IPS-20b (cell line): Measurements from ENCODE around the gene ADGRD2.

ENCODE experiments used
- H3K27ac ChIP-seq: one replicate; pipeline ENCODE4 v1.5.1; 2013; ENCODE audit warnings: low read length
- H3K27me3 ChIP-seq: 2 replicates; pipeline ENCODE4 v1.6.1; 2013; ENCODE audit warnings: mild to moderate bottlenecking, low read length, inconsistent platforms; ENCODE audit not compliant: insufficient read depth
- H3K36me3 ChIP-seq: 2 replicates; pipeline ENCODE4 v1.6.1; 2013; ENCODE audit warnings: low read depth, mild to moderate bottlenecking, inconsistent platforms, low read length, moderate library complexity; ENCODE audit not compliant: insufficient read depth
- H3K4me1 ChIP-seq: 2 replicates; pipeline ENCODE4 v1.6.1; 2013; ENCODE audit warnings: mild to moderate bottlenecking, control low read depth, inconsistent platforms, low read length, moderate library complexity; ENCODE audit not compliant: insufficient read depth
- H3K4me3 ChIP-seq: 2 replicates; pipeline ENCODE4 v1.5.1; 2013; ENCODE audit warnings: mild to moderate bottlenecking, low read length, inconsistent platforms
- H3K9ac ChIP-seq: 2 replicates; pipeline ENCODE4 v1.6.1; 2013; ENCODE audit warnings: low read depth, mild to moderate bottlenecking, inconsistent platforms, low read length, moderate library complexity
- H3K9me3 ChIP-seq: 2 replicates; pipeline ENCODE4 v1.6.1; 2013; ENCODE audit warnings: mild to moderate bottlenecking, low read depth, low read length, inconsistent platforms; ENCODE audit not compliant: insufficient read depth

ADGRD2 gene

DNA sequence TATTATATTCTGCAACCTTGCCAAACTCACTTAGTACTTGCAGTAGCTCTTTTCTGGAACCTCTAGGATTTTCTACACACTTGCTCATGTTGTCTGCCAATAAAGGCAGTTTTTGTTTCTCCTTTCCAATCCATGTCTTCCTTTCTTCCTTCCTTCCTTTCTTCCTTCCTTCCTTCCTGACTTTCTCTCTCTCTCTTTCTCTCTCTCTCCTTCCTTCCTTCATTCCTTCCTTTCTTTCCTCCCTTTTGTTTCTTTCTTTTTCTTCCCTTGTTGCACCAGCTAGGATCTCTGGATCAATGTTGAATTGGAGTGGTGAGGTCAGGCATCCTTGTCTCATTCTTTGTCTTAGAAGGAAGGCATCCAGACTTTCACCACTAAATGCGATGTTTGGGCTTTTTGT is 12.5 kb downstream of the ADGRD2 start:
- Histone ChIP-seq H3K9me3 (no peaks in the 10 kb centered on the region), H3K27me3 (no peaks in the 10 kb centered on the region), H3K36me3 (no peaks in the 10 kb centered on the region), H3K27ac (no peak overlapping the region), H3K9ac (no peak overlapping the region), H3K4me3 (no peak overlapping the region), H3K4me1 (no peaks in the 10 kb centered on the region)

DNA sequence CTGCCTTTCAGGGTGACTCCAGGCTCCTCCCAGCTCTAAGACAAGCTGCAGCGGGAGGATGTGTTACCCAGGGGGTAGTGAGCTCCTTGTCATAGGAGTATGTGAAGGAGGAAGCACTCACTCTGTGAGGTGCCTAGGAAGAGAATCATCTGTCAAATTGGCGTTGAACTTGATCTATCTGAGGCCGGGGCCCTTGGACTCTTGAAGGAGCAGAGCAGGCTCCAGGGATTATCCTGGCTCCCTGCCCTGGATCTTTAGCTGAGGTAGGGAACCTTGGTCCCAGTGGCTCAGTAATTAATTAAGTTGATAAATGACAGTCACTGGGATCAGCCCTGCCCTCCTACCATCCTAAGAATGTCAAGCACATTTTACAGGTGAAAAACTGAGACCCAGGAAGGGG is 15.5 kb downstream of the ADGRD2 start:
- Histone ChIP-seq H3K4me3 (no peak overlapping the region), H3K27ac (no peak overlapping the region), H3K9ac (no peak overlapping the region), H3K27me3 (no peaks in the 10 kb centered on the region), H3K9me3 (no peaks in the 10 kb centered on the region), H3K36me3 (no peaks in the 10 kb centered on the region), H3K4me1 (no peaks in the 10 kb centered on the region)

DNA sequence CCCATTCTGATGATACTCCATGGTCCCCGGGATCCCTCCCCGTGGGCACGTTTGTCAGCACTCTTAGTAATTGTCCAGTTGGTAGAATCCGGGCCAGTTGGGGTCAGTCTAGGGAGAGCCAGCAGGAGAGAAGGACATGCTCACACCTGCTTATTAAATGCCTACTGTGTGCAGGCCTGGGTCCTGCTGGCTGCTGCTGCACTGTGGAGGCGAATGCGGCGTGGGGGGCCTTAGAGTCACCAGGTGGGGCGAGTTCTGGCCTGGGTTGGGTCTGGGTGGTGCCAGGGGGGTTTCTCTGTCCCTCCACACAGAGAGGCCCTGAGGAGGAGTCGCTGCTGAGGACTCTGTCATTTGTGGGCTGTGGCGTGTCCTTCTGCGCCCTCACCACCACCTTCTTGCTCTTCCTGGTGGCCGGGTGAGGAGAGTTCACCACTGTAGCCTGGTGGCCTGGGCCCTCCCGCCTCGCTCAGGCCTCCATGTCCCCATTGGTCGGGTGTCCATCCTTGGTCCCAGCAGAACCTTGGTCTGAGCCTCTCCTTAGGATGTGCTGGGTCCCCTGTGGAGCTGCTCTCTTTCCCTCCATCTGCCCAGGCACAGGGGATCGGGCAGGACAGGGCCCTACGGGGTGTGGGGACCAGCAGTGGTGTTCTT is 17.3 kb downstream of the ADGRD2 start:
- no peak overlapping the region for H3K4me3 ChIP-seq
- H3K27me3 ChIP-seq, result no peaks in the 10 kb centered on the region
- no peaks in the 10 kb centered on the region for H3K9me3 ChIP-seq
- no peaks in the 10 kb centered on the region for H3K4me1 ChIP-seq
- H3K9ac ChIP-seq, result no peak overlapping the region
- no peak overlapping the region for H3K27ac ChIP-seq
- H3K36me3 ChIP-seq, result no peaks in the 10 kb centered on the region

DNA sequence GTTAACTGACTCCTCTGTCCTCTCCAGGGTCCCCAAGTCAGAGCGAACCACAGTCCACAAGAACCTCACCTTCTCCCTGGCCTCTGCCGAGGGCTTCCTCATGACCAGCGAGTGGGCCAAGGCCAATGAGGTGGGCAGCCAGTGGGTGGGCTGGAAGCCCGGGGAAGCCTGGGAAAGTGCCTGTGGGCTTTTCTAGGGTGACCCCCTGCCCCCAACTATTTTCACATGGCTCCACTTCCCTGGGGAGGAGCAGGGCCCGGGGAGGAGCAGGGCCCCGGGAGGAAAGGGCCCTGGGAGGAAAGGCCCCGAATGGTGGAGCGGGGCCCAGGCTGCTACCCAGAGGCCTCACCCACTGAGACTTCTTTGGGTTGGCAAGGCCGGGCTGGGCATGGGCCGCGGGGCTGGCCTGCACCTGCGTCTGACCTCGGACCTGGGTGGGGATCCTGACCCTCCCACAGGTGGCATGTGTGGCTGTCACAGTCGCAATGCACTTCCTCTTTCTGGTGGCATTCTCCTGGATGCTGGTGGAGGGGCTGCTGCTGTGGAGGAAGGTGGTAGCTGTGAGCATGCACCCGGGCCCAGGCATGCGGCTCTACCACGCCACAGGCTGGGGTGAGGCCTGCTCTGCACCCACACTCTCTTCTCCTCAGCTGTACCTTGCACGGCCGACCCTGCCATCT is 17.9 kb downstream of the ADGRD2 start:
- Histone ChIP-seq H3K36me3 (no peaks in the 10 kb centered on the region), H3K27me3 (no peaks in the 10 kb centered on the region), H3K9ac (no peak overlapping the region)

DNA sequence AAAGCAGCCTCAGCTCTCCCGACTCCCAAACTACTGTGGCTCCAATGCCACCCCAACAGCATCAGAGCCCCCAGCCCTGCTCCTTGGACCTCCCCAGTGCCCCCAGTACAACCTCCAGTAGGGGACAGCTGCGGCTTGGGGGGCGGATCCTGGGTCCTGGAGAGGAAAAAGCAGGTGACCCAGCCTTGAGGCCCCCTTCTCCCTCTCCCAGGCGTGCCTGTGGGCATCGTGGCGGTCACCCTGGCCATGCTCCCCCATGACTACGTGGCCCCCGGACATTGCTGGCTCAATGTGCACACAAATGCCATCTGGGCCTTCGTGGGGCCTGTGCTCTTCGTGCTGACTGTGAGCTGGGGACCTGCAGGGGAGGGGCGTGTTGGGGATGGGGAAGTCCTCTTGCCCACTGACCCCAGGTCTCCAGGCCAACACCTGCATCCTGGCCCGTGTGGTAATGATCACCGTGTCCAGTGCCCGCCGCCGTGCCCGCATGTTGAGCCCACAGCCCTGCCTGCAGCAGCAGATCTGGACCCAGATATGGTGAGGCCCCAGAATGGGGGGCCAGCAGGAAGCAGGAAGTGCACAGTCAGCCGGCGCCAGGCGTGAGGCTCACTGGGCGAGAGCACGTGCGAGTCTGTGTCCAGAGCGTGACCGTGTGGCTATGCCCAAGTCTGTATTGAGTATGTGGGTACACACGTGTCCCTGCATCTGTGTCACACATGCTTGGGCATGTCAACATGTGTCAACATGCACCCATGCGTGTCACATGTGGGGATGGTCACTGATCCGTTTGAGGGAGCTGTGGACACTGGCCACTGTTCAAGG is 19.0 kb downstream of the ADGRD2 start:
- H3K27ac ChIP-seq, result no peak overlapping the region
- no peak overlapping the region for H3K9ac ChIP-seq
- no peak overlapping the region for H3K4me3 ChIP-seq
- no peaks in the 10 kb centered on the region for H3K4me1 ChIP-seq
- H3K9me3 ChIP-seq, result no peaks in the 10 kb centered on the region
- no peaks in the 10 kb centered on the region for H3K27me3 ChIP-seq
- no peaks in the 10 kb centered on the region for H3K36me3 ChIP-seq

More for the DNA sequence above, 17.9 kb downstream of the ADGRD2 start:
- Histone ChIP-seq H3K27ac (no peak overlapping the region), H3K9me3 (no peaks in the 10 kb centered on the region), H3K4me1 (no peaks in the 10 kb centered on the region), H3K4me3 (no peak overlapping the region)

DNA sequence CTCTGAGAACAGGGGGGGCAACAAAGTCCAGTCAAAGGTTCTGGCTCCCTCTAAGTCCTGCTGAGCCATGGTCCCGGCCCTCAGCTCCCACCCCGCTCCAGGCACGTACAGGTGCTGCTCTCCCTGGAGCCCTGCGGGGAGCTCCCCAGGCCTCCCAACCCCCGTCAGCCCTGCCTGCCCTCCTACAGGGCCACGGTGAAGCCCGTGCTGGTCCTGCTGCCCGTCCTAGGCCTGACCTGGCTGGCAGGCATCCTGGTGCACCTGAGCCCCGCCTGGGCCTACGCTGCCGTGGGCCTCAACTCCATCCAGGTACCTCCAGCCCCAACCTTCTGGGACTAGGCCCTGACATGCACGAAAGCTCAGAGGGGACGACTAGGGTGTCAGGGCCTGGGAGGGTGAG is 20.1 kb downstream of the ADGRD2 start:
- H3K36me3 ChIP-seq, result no peaks in the 10 kb centered on the region
- no peaks in the 10 kb centered on the region for H3K27me3 ChIP-seq

DNA sequence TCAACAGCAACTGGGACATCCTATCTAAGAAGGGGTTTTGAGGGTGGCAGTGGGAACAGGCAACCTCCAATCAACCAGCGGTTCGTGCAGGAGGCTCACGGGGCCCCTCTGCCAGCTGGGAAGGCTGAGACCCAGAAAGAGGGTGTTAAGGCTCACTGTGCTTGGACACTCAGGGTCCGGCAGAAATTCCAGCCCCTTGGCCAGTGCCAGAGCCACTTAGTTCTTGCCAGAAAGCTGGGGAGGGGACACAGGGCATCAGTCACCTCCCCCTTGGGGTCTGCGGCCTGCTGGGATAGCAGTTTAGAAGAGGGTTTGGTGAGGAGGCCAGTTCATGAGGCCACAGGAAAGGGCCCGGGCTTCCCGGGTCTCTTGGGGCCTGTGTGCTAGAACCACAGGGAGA is 20.5 kb downstream of the ADGRD2 start:
- Histone ChIP-seq H3K27me3 (peaks cover 2% of the 10 kb centered on the region; the same call in 1 of the 2 replicates), H3K9me3 (no peaks in the 10 kb centered on the region), H3K27ac (no peak overlapping the region), H3K4me3 (no peak overlapping the region), H3K36me3 (no peaks in the 10 kb centered on the region), H3K9ac (no peak overlapping the region), H3K4me1 (no peaks in the 10 kb centered on the region; the same call in 1 of the 2 replicates)

More for the DNA sequence above, 20.1 kb downstream of the ADGRD2 start:
- Histone ChIP-seq H3K9me3 (no peaks in the 10 kb centered on the region), H3K27ac (no peak overlapping the region), H3K9ac (no peak overlapping the region), H3K4me3 (no peak overlapping the region), H3K4me1 (no peaks in the 10 kb centered on the region; the same call in 1 of the 2 replicates)

DNA sequence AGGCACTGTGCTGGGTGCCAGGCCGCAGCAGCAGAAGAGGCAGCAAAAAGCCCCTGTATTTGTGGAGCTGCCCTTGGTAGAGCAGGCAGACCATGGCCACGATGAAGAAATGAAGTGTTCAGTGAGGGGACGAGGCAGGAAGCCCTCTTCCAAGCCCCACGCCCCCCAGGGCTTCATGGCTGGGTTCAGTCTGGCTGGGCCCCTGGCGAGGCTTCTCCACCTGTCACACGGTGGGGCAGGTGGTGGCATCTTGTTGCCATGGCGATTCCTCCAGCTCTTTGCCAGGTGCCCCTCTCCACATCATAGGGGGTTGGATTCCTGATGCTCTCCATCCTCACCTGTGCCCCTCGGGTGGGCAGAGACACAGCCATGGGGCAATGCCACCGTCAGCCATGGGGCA is 21.5 kb downstream of the ADGRD2 start:
- H3K4me3 ChIP-seq, result no peak overlapping the region
- H3K4me1 ChIP-seq, result no peaks in the 10 kb centered on the region; the same call in 1 of the 2 replicates
- no peak overlapping the region for H3K27ac ChIP-seq
- H3K36me3 ChIP-seq, result no peaks in the 10 kb centered on the region
- H3K9me3 ChIP-seq, result no peaks in the 10 kb centered on the region
- no peak overlapping the region for H3K9ac ChIP-seq
- peaks cover 12% of the 10 kb centered on the region for H3K27me3 ChIP-seq

DNA sequence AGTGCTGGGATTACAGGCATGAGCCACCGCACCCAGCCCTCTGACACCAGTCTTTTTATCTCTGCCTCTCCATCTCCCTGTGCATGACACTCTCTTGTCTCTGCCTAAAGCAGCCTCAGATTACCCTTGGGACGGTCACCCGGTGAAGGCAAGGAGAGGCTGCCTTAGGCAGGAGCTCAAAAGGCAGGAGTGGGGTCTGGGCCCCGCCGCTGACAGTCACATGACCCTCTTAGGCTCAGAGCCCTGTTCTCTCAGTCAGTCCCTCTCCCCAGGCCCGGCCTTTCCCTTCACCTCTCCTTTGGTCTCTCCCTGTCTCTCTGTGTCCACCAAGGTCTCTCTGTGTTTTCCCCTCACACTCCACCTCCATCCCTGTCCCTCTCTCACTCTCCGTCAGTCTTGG is 22.5 kb downstream of the ADGRD2 start:
- H3K9ac ChIP-seq, result no peak overlapping the region
- H3K27me3 ChIP-seq, result peaks cover 20% of the 10 kb centered on the region
- H3K27ac ChIP-seq, result no peak overlapping the region
- no peaks in the 10 kb centered on the region for H3K36me3 ChIP-seq
- H3K4me3 ChIP-seq, result no peak overlapping the region
- no peaks in the 10 kb centered on the region for H3K9me3 ChIP-seq
- H3K4me1 ChIP-seq, result no peaks in the 10 kb centered on the region; the same call in 1 of the 2 replicates

DNA sequence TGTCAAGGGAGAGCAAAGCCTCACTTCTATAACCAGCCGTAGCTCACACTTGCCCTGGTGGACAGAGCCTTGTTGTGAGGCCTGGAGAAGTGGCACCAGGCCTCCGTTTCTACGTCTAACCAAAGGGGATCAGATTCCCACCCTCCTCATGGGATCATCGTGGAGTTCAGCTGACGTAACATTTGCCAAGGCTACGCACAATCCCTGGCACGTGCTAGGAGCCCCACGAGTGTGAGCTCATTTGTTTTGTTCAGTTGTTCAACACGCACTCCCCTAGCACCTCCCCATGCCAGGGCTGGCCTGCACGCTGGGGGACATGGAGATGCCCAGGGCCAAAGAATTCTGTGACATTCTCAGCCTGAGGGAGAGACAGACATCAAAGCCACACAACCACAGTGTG is 23.1 kb downstream of the ADGRD2 start:
- Histone ChIP-seq H3K36me3 (no peaks in the 10 kb centered on the region), H3K9ac (no peak overlapping the region), H3K4me1 (no peaks in the 10 kb centered on the region; the same call in 1 of the 2 replicates)

DNA sequence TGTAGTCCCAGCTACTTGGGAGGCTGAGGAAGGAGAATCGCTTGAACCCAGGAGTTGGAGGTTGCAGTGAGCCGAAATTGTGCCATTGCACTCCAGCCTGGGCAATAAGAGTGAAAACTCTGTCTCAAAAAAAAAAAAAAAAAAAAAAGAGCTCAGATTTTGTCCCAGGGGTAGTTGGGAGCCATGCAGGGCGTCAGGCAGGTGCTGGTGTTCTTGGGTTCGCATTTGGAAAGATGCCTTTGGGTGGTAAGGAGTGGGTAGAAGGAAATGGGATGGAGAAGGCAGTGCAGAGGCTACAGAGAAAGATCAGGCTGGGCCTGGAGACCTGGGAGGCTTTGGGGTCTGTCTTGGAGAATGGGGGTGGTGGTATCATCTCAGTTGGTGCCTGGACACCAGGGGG is 23.9 kb downstream of the ADGRD2 start:
- Histone ChIP-seq H3K4me3 (no peak overlapping the region), H3K27me3 (peaks cover 34% of the 10 kb centered on the region), H3K9ac (no peak overlapping the region), H3K27ac (no peak overlapping the region), H3K9me3 (no peaks in the 10 kb centered on the region), H3K4me1 (no peaks in the 10 kb centered on the region; the same call in 1 of the 2 replicates), H3K36me3 (no peaks in the 10 kb centered on the region)

More for the DNA sequence above, 23.1 kb downstream of the ADGRD2 start:
- Histone ChIP-seq H3K4me3 (no peak overlapping the region), H3K27ac (no peak overlapping the region), H3K9me3 (no peaks in the 10 kb centered on the region), H3K27me3 (peaks cover 25% of the 10 kb centered on the region)
